GM19023 (cell line): Measurements from ENCODE around the gene CFAP58.

Source experiments
- ATAC-seq: cut with Tn5 transposase; IDR thresholded peaks from one replicate; pipeline ENCODE4 v1.9.1; 2021; ENCODE audit warnings: mild to moderate bottlenecking, moderate library complexity; ENCODE audit not compliant: unreplicated experiment

CFAP58 gene

DNA sequence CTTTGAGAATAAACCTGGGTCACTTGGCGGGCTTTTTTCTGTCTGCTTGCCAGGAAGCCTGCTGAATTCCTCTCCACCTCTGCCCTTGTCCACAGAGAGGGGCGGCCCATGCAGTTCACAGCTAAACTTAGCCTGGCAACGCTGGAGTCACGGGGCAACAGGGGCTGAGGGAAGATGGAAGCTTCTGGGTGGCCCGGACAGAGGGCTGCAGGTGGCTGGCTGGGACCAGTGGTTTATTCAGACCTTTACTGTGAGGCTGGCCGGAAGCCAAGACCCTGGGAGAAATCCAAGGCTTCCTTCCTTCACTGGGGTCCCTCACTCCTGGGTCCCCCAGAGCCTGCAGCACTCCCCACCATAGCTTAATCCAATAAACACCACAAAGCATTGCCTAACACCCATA is 32.4 kb upstream of the CFAP58 start:
- no peak for ATAC-seq

DNA sequence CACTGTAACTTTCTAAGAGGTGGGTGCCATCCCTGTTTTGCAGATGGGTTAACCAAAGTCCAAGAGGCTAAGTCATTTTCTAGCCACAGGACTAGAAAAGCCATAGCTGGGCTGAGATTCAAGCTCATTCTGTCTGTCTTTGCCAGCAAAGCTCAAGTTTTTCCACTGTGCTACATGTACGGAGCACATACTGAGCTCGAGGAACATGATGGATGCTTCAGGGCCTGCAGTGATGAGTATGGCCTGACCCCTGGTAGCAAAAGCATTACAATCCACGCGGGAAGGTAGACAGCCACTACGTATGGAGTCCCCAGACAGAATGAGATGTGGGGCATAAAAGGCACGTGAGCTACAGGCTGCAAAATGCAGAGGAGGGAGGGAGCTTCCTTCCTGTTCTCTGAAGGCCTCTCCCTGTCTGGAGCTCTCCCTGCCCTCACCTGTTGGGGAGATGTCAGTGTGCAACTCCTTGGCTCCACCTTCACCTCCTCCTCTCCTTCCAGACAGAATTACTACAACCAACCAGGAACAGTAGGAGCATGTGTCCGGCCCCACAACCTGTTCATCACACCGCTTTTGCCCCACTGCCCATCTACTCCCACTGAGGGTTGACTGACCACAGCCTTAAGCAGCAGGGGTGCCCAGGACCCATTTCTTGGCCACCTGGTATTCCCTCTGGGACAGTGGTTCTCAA is 31.8 kb upstream of the CFAP58 start:
- ATAC-seq = no peak

DNA sequence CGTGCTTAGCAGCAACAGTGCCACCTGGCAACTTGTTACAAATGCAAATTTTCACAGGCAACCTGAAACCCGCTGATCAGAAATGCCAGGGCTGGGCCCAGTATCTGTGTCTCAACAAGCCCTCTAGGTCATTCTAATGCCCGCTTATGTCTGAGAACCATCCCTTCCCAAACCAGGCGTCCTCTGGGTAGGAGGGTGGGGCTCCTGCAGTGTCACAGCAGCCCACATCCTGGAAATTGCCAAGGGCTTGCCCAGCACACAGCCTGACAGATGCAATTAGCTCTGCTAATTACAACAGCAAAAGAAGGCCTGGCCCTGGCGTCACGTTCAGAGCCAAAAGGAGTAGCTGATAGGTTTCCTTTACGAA is 31.2 kb upstream of the CFAP58 start:
- ATAC-seq = no peak

DNA sequence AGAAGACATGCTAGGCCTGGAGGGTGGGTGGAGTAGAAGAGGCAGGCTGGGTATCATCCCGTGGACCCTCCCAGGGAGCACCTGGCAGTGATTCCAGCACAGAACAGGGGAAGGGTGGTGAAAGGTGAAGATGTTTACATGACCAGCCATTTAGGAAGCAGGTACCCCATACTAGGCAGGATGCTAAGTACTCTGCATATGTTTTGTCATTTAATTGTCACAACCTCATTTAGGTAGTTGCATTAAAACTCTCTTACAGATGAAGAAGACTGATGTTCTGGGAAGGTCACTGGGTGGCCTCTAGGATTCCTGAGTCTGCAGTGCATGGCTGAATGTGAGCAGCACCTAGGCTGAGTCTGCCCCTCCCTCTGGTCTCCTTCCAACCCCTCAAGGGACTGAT is 30.5 kb upstream of the CFAP58 start:
- no peak for ATAC-seq

DNA sequence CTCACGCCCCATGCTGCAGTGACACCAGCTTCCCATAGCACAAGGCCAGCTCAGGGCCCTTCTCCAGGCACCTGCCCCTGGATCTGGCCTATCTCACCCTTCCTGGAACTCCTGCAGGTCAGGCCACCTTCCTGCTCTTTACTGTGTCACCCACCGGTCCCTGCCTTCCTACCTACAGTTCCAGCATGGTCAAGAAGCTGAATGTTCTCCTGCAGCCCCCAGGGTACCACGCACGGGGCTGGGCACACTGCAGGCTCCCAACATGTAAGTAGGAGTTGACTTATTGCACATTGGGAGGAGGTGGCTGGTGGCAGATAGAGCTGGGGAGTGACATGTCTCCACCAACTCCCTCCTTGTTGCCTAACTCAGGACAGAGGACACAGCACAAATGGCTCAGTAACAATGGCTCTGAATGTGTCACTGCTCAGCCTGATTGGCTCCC is 29.9 kb upstream of the CFAP58 start:
- ATAC-seq = no peak

DNA sequence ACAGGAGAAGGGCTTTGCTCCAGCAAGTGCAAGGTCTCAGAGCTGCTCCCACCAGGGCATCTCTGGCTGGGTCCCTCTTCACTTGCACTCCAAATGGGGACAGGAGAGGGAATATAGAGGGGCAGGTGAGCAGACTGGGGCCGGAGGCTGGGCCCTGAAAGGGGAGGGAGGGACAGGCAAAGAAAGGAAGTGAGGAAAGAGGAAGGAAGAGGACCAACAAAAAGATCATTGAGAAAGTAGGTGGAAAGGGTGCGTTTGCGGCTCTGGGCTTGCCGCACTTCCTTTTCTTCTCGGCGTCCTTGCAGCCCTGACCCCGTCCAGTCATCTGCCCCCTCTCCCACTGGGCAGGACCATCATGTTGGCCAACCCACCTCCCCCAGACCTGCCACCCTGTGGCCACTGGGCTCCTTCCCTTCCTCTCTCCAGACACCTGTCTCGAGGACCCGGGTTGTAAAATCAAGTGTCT is 29.4 kb upstream of the CFAP58 start:
- ATAC-seq = no peak

DNA sequence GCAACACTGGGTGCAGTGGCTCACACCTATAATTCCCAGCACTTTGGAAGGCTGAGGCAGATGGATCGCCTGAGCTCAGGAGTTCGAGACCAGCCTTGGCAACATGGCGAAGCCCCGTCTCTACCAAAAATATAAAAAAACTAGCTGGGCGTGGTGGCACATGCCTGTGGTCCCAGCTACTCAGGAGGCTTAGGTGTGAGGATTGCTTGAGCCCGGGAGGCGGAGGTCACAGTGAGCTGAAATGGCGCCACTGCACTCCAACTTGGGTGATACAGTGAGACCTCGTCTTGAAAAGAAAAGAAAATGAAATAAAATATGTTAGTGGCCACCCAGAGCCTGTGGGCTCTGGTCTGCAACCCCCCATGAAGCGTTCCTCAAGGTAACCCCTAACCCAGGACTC is 28.7 kb upstream of the CFAP58 start:
- no peak for ATAC-seq

DNA sequence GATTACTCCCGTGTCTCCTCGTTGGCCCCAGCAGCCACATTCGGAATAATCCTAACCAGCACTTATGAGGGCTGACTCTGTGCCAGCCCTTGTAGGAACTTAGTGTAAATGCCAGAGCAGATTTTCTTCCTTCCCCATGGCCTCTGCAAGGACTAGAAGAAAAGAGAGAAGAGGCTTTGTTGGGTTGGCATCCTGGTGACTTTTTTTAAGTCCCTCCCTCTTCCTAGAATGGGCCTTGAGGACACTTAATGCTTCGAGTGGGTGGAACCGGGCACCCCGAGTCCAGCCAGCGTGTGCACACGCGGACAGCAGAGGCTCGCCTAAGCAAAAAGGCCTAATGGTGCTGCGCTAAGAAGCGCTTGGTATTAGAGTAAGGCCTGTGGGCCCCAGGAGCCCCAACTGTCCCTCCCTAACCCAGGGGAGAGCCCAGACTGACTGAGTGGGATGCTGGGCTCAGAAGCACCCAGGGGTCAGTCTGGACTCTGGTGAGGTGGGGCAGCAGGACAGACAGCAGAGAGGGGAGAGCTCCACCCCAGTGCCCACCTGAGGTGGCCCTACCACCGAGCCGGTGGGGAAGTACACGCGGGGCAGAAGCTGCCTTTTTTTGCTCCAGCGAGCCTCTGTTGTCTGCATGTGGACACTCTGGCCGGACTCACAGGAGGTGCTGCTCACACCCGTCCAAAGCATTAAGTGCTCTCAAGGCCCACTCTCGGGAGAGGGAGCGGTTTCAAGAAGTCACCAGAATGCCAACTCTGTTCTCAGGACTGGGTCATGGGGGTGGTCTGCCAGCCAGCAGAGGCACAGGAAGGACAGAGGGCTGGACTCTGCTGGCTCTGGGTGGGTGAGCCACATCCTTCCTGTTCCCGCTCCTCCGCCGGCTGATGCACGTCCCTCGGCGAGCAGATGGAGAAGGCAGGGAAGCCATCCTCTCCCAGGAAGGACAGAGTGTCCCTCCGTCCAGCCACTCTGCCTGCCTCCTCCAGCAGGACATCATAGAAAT is 27.9 kb upstream of the CFAP58 start:
- no peak for ATAC-seq

DNA sequence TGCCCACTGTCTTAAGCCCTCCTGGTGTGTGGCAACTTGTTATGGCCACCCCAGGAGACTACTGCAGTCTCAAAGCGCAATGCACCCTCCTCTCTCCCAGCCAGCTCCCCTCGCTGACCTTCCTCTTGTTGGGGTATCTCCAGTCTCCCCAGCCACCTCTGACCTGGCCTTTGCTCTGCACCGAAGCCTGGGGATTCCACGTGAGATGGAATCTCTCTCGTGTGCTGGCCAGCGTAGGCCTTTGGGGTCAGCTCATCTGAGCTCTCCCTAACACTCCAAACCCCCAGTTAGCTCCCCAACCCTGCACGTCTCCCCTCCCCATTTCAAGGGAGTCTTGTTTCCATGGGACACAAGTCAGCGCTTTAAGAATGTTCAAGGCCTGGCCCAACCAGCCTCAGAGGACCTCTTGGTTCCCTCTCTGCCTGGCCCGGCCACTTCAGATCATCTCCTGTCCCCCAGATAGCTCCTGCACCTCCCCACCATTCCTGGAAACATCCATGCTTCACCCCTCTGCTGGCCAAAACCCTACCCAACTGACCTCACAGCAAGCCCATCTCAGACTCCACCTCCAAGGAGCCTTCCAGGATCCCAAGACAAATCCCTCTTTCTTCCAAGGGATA is 26.5 kb upstream of the CFAP58 start:
- ATAC-seq = no peak

DNA sequence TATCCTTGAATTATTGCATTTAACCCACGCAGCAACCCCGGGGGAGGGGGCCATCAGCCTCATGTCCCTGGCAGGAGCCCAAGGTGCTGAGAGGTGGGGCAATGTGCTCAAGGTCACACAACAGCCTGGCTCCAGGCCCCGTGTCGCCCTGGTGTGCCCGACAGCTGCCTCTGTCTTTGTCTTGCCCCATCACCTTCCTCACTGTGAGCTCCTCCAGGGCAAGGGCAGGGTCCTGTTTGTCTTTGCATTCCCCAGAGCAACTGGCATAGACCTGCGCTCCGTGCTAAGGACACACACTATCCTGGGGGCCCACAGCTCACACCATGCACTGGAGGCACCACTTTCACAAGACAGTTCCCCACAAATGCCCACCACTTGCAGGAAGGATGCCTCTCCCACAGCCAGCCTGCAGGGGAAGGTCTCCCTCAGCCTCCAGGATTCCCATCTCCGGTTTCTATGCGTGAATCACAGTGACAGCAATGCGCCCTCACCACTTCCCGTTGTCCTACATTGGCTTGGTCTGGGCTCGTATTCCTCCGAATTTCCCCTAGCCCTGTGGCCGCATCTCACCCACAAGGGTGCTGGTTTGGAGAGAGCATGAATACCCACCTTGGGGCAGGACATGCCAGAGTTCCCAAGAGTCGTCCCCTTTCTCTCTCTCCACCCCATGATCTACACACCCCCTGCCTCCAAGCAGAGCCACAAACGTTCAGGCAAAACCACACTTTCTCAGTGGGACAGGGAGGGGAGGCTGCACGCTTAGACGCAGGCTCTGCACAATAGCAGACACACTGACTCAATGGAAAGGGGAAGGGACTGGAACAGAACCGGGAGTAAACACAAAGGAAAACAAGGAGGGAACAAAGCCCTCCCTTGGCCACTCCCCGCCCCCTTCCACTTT is 25.6 kb upstream of the CFAP58 start:
- no peak for ATAC-seq

DNA sequence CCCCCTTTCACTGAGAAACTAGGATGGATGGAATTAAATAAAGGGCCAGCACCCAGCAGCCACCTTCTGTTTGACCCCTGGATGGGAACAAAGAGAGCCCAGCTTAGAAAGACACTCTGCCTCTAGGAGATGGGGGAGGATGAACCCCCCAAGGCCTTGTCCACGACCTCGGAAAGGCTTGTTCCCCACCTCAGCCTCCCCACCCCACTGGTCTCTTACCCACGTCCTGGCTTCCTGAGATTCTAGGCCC is 25.1 kb upstream of the CFAP58 start:
- peak; percentile 3 for ATAC-seq

DNA sequence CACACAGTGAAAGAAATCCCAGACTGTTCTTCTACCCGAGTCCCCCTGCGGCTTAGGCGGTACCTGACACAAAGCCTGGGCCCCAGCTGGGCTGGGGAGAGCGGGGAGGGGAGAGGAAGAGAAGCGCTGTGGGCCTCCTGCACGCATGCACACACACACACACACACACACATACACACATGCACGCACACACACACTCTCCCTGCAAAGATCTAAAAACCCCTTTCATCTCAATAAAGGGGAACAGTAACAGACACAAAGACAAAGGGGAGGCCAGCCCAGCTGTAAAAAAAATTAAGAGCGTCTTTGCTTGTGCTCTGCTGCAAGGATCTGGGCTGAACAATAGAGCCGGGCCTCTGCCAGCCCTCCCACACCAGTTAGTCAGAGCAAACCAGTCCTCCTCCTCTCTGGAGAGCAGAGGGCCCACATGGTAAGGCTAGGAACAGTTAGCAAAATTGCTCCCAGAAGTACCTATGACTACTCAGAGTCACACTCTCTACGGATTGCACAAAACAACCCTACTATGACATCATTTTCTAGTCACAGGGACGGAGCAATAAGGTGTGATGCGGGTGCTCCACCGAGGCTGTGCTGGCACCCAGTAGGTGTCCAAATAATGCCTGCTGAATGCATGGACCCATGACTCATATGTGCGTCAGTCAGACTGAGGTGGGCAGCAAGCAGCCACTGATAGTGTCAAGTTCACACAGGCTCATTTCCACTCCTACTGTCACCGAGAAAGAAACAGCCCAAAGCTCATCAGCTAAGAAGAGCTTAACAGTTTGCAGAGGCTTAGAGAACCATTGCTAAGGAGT is 24.5 kb upstream of the CFAP58 start:
- peak; percentile 63 for ATAC-seq

DNA sequence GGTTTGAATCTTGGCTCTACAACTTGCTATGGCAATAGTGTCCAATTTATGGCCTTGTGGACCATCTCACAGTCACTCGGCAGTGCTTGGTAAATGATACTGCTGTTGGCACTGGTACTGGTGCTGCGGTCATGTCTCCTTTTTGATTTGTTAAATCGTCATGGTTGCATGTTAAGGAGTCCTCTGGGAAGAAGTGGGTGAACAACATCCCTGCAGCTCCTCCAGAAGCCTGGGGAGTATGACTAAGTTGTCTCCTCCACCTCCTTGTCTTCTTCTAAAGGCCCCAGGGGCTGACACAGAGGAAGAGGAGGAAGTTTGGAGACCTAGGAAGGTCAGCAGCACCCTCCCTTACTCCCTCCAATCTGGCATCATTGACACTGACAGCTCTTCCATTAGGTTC is 23.9 kb upstream of the CFAP58 start:
- ATAC-seq = no peak

DNA sequence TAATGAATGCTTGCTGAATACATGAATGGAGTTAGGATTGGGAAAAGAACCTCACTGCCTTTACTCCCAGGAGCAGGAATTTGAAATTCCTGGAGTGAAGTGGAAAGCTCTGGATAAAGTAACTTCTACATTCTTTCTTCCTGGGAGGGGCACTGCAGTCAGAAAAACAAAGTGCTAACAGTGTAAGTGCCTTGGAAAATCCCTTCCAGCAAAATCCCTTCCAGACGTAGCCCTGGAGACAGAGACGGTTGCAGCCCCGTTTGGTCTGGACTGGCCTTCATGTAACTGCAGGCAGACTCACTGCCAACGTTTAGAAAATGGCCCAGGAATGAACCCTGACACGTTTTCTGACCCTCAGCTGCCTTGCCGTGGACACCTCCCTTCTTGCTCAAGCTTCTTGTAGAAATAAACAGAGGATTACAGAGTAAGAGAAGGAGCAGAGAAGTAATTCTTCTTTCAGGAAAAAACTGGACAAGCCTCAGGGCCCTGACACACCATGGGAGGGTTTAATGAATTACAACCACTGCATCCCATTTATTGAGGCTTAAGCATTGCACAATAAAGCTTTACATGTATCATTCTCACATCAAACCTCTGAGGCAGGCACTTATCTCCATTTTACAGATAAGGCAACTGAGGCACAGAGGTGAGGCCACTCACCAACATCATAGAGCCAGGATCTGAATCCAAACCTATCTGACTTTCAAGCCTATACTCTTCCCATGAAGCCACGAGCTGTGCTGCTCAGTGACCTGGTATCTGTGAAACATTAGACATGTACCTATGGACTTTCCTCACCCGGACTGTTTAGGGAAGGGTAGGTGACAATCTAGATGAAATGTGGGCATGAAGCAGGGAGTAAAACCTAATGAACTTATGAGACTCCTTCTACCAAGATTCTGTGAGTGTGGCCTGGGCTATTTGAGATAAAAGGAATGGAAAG is 23.2 kb upstream of the CFAP58 start:
- ATAC-seq = no peak

DNA sequence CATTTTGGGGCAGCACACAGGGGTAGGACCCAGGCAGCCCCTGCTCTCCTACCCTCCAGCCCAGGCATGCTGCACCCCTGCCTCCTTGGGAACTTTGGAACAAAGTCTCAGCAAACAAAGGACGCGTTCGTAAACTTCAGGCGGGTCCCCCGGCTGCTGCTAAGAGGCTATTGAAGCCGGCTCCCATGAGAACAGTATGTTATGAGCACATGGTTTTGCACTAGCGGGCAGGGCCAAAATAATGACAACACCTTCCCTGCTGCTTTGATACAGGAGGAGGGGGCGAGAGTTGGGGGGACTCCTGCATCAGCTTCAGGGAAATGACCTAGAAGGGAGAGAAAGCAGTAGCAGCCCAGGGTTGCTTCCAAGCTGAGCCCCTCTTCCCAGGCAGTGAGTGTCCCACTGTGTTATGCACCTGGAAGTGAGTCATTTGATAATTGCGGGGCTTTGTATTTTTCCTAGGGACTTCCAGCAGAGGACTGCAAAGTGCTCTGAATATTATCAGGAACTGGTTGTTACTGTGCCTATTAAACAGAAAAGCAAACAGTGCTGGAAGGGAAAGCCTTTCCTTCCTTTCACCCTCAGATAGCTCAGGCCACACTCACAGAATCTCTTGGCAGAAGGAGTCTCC is 22.3 kb upstream of the CFAP58 start:
- no peak for ATAC-seq

DNA sequence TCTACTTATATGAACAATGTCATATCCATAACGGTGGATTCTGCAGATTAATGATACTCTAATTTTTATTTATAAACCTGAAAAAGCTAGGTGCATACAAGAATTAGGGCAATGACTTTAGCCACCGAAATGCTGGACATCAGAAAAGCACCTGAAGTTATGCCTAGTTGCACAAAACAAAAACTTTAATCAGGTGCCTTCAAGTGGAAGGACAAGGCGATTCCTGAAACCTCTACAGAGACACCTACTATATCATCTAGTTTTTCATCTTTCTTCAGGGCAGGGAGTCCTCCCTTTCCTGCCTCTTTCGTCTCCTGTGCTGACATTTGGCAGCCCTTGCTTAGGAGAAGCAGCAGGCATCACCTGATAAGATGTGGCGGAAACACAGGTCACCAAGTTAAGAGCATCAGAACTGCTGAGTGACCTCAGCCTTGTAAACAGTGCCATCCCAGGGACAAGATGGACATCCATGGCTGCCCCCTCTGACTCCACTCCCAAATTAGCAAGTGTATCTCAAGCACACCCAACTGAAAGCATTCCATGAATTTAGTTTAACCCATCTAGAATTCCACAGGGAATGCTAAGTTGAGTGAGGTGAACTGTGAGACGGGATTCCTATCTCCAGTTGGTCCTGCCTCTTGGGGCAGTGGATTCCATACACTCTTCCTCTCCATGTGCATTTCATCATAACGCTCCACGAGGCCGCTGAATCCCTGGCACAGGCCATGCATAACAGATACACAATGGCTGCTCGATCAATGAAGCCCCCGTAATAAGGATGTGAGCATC is 21.2 kb upstream of the CFAP58 start:
- ATAC-seq = no peak

DNA sequence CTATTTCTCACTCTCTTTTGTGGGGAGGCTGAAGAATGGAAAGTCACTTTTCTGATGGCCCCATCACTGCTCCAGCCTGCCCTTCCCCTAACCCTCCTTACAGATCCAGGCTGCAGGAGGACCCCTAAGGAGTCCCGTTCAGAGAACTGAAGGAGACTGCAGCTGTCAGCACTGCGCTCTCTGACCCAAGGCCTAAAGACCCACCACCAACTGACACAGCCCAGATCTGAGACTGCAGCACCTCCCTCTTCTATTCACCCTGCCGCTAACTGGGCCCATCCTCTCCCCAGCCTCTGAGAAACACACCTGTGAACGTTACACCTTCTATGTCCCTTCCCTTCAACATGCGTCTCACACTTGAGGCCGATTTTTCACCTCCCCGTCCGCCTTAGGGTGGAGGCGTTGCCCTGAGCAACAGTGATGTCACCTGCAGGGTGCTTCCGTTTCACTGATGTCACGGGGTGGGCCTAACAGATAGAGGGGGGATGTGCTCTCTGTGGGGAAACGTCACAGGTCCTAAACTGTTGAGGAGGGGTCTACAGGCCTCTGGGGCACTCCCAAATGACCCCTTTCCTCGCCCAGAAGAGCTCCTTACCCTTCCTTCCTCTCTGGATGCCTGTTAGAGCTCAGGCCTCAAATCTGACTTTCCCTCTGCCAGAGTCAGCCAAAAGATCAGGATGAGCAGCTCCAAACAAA is 20.5 kb upstream of the CFAP58 start:
- no peak for ATAC-seq
